ENCODE data around the gene C1orf105.

DNA sequence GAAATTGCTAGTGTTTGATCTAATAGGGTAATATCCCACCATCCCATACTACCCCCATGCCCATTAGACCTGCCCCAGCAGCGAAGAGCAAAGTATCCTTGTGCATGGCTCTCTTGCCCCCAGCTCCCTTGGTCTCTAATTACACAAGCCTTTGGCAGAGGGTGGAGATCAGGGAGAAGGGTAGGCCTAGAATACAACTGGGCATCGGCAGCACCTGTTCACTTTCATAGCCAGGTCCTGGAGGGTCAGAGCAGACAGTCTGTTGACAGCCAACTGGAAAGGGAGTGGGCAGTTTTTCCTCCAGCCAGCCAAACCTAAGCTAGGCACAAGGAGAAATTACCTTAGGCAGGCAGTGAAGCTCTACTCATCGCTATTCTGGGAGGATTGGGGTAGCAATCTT, 26.1 kb downstream of the C1orf105 start:
- no peak for TF ChIP-seq EZH2 (IDR thresholded peaks at IDR 0.05; ENCODE audit: borderline replicate concordance)
- TF ChIP-seq, protein P1, sequence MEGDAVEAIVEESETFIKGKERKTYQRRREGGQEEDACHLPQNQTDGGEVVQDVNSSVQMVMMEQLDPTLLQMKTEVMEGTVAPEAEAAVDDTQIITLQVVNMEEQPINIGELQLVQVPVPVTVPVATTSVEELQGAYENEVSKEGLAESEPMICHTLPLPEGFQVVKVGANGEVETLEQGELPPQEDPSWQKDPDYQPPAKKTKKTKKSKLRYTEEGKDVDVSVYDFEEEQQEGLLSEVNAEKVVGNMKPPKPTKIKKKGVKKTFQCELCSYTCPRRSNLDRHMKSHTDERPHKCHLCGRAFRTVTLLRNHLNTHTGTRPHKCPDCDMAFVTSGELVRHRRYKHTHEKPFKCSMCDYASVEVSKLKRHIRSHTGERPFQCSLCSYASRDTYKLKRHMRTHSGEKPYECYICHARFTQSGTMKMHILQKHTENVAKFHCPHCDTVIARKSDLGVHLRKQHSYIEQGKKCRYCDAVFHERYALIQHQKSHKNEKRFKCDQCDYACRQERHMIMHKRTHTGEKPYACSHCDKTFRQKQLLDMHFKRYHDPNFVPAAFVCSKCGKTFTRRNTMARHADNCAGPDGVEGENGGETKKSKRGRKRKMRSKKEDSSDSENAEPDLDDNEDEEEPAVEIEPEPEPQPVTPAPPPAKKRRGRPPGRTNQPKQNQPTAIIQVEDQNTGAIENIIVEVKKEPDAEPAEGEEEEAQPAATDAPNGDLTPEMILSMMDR (IDR thresholded peaks at IDR 0.05; ENCODE audit: poor library complexity): no peak
- TF ChIP-seq EZH2phosphoT487 (IDR thresholded peaks at IDR 0.05; ENCODE audit: low read depth, severe bottlenecking, unreplicated experiment): no peak
